Measurements from ENCODE around the gene SPSB1. TPM values are rescaled to one million over a fixed set of nuclear protein-coding genes. Genes with fewer than 3 reads are reported as not detected.

Gene SPSB1
- 1 to 10 TPM; 7.7 to 9.2 TPM for total RNA-seq
- total RNA-seq, result 17.0 to 22.6 reads per million in 2 donors

DNA sequence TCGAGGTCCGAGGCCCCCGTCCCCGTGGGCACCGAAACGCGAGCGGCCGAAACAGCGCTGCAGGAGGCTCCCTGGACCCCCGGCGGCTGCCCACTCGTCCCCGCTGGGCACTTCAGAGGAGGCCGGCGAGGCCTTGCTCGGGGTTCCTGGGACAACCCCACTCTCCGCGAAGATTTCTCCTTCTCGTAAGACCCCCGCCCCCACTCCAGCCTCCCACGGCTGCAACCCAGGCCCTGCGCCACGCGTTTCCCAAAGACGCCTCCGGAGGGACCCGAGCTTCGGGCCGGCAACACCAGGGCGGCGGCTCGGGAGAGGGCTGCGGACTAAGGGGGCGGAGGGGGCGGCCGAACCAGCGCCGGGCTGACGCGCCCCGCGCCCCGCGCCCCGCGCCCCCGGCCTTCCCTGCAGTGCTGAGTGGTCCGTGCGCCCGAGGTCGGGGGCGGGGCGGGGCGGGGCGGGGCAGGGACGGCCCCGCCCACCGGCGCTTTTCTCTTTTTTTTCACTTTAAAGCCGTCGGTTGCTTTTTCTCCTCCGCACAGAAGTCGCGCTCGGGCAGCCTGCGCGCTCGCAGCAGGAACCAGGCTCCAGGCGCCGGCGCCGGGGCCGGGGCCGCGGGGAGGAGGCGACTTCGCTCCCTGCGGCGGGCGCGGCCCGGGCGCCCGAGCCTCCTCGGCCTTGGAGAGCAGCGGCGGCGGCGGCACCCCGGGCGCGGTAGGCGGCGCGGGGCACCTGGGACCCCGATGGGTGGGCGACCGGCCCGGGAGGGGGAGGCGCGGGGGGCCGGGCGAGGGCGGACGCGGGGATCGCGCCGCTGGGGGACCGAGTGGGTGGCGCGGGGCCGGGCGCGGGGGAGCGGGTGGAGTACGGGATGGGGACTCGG lies at the start of gene SPSB1:
Gene SPSB1 (plus strand): TSS at position 534 of the 880 bp plus-strand sequence. CDS start 62,998 bp downstream, outside the sequence.
- ATAC-seq, result peak; percentile 73
- Mint-ChIP-seq H3K27ac (no peak within 1 kb of the TSS), H3K36me3 (ENCODE audit: low read depth) (no peaks in the 10 kb centered on the region), H3K4me3 (peak within 1 kb of the TSS; percentile 65), H3K4me1 (peaks cover 22% of the 10 kb centered on the region), H3K27me3 (no peaks in the 10 kb centered on the region)
- DNase-seq, result peak; percentile 34 to 64 (median 56)
- no peaks in the 10 kb centered on the region for H3K9me3 ChIP-seq (ENCODE audit: control insufficient read depth, low read length, poor library complexity, severe bottlenecking)

- DNase-seq (no peak), ATAC-seq (no peak)
- H3K36me3 Mint-ChIP-seq (ENCODE audit: low read depth), result peaks cover 2% of the 10 kb centered on the region
- no peak overlapping the region for H3K4me3 Mint-ChIP-seq
- no peaks in the 10 kb centered on the region for H3K27me3 Mint-ChIP-seq
- H3K4me1 Mint-ChIP-seq, result peaks cover 32% of the 10 kb centered on the region
- no peaks in the 10 kb centered on the region for H3K9me3 ChIP-seq (ENCODE audit: control insufficient read depth, low read length, poor library complexity, severe bottlenecking)
- no peak overlapping the region for H3K27ac Mint-ChIP-seq
Measured at GRCh38 chr1:9243066-9243739, 49.5 kb upstream of the SPSB1 start.

GRCh38 chr1:9244501-9245229 lies 48.0 kb upstream of the SPSB1 start:
- Mint-ChIP-seq H3K4me1 (peaks cover 22% of the 10 kb centered on the region), H3K27me3 (no peaks in the 10 kb centered on the region), H3K4me3 (no peak overlapping the region), H3K27ac (peak overlapping the region; percentile 32), H3K36me3 (ENCODE audit: low read depth) (peaks cover 5% of the 10 kb centered on the region)
- no peak for ATAC-seq
- H3K9me3 ChIP-seq (ENCODE audit: control insufficient read depth, low read length, poor library complexity, severe bottlenecking), result no peaks in the 10 kb centered on the region
- no peak for DNase-seq

- H3K27me3 Mint-ChIP-seq, result no peaks in the 10 kb centered on the region
- H3K36me3 Mint-ChIP-seq (ENCODE audit: low read depth), result peaks cover 5% of the 10 kb centered on the region
- no peak overlapping the region for H3K27ac Mint-ChIP-seq
- H3K4me3 Mint-ChIP-seq, result no peak overlapping the region
- H3K9me3 ChIP-seq (ENCODE audit: control insufficient read depth, low read length, poor library complexity, severe bottlenecking), result no peaks in the 10 kb centered on the region
- DNase-seq (no peak), ATAC-seq (no peak)
- H3K4me1 Mint-ChIP-seq, result peaks cover 17% of the 10 kb centered on the region
Measured at GRCh38 chr1:9245230-9245619, 47.5 kb upstream of the SPSB1 start.

DNA sequence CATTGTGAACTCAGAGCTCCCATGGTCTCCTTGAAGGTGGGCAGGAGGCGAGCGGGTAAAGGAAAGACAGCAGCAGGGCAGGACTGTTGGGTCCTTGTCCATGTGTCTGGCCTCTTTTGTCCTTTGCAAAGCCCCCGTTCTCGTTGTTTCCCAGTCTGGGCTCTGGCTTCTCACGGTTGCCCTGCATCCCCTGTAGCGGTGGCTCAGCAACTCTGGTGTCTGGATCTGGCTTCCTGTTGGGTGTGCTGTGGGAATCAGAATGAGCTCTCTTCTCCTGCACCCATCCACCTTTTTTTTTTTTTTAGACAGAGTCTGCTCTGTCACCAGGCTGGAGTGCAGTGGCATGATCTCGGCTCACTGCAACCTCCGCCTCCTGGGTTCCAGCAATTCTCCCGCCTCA lies 47.0 kb upstream of the SPSB1 start:
- DNase-seq, result no peak
- no peaks in the 10 kb centered on the region for H3K9me3 ChIP-seq (ENCODE audit: control insufficient read depth, low read length, poor library complexity, severe bottlenecking)
- H3K27ac Mint-ChIP-seq, result peak overlapping the region; percentile 83
- H3K4me3 Mint-ChIP-seq, result no peak overlapping the region
- no peaks in the 10 kb centered on the region for H3K27me3 Mint-ChIP-seq
- peaks cover 14% of the 10 kb centered on the region for H3K4me1 Mint-ChIP-seq
- H3K36me3 Mint-ChIP-seq (ENCODE audit: low read depth), result peaks cover 5% of the 10 kb centered on the region
- no peak for ATAC-seq

GRCh38 chr1:9246215-9246614 lies 46.5 kb upstream of the SPSB1 start:
- DNase-seq, result no peak
- Mint-ChIP-seq H3K4me3 (no peak overlapping the region), H3K36me3 (ENCODE audit: low read depth) (peaks cover 5% of the 10 kb centered on the region), H3K27me3 (no peaks in the 10 kb centered on the region), H3K27ac (peak overlapping the region; percentile 83), H3K4me1 (peaks cover 14% of the 10 kb centered on the region)
- H3K9me3 ChIP-seq (ENCODE audit: control insufficient read depth, low read length, poor library complexity, severe bottlenecking), result no peaks in the 10 kb centered on the region
- ATAC-seq, result no peak

DNA sequence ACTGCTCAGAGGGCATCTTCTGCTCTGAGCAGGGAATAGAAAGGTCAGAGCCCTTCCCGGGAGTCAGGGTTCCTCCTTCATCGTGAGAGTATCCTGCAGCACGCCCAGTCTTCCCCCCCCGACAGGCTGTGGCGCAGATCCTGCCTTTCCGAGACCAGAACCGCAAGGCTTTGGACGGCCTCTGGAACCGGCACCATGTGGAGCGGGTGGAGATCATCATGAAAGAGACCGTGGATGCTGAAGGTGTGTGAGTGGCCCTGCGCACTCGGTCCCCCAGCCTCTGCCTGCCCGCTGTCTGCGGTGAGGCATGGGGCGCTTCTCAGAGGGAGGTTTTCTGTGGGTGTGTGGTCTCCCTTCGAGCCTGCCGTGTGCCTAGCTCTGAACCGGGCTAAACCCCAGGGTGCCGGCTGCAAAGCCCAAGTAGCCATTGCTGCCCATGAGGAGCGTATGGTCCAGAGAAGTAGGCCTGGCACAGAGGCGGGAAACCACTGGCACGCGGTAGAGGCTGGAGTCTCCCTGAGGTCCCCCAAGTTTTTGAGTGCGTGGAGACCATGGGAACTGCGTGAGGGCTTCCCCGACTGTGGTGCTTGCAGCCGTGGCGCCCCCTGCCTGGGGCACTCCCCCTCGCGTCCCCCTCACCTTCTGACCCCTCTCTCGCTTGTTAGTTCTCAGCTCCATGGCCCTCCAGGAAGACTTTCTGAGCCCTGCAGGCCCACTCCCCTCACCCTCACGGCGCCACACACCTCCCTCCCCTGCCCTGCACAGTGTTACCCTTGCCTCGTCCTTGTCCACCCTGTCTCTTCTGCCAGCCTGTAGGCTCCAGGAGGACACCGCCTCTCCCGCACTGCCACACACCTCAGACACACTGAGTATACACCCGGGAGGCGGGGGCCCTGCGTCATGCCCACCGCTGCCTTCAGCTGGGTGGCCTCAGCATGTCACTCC lies 45.6 kb upstream of the SPSB1 start:
- Mint-ChIP-seq H3K4me1 (peaks cover 14% of the 10 kb centered on the region), H3K4me3 (no peak overlapping the region), H3K27me3 (no peaks in the 10 kb centered on the region), H3K27ac (no peak overlapping the region), H3K36me3 (ENCODE audit: low read depth) (peaks cover 5% of the 10 kb centered on the region)
- DNase-seq (no peak), ATAC-seq (no peak)
- H3K9me3 ChIP-seq (ENCODE audit: control insufficient read depth, low read length, poor library complexity, severe bottlenecking), result no peaks in the 10 kb centered on the region

DNA sequence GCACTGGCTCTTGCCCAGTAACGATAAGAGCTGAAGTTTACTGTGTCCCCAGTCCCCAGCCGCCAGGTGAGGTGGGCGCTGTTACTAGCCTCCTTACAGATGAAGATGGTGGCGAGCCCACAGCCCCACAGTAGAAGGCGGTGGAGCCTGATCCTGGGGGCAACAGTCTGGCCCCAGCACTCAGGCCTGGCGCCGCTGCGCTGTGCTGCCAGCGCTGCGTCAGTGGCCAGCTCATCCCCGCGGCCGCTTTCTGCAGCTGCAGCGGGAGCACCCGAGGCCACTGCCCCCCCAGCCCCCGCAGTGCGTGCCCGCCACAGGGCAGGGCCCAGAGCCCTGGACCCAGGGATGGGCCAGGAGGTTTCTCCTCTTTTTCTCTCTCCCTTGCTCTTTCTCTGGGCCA lies 44.8 kb upstream of the SPSB1 start:
- H3K9me3 ChIP-seq (ENCODE audit: control insufficient read depth, low read length, poor library complexity, severe bottlenecking), result no peaks in the 10 kb centered on the region
- no peak for DNase-seq
- H3K27me3 Mint-ChIP-seq, result no peaks in the 10 kb centered on the region
- H3K27ac Mint-ChIP-seq, result no peak overlapping the region
- H3K4me3 Mint-ChIP-seq, result no peak overlapping the region
- H3K4me1 Mint-ChIP-seq, result peaks cover 13% of the 10 kb centered on the region
- no peak for ATAC-seq
- peaks cover 5% of the 10 kb centered on the region for H3K36me3 Mint-ChIP-seq (ENCODE audit: low read depth)

GRCh38 chr1:9248341-9249262 lies 44.1 kb upstream of the SPSB1 start:
- Mint-ChIP-seq H3K4me1 (peaks cover 12% of the 10 kb centered on the region), H3K4me3 (no peak overlapping the region), H3K27me3 (no peaks in the 10 kb centered on the region), H3K36me3 (ENCODE audit: low read depth) (peaks cover 5% of the 10 kb centered on the region), H3K27ac (no peak overlapping the region)
- ATAC-seq (no peak), DNase-seq (no peak)
- no peaks in the 10 kb centered on the region for H3K9me3 ChIP-seq (ENCODE audit: control insufficient read depth, low read length, poor library complexity, severe bottlenecking)

DNA sequence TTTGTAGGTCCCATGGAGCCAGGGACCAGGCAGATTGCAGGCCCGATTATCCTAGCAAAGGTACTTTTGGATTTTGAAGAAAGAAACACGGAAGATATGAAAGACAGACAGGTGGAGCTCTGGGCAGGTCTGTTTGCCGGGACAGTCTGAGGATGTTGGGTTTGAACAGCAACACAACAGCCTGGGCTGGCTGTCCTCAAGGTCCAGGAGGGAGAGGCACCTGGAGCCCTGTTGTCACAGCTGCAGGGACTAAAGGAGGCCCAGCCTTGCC lies 43.5 kb upstream of the SPSB1 start:
- H3K9me3 ChIP-seq (ENCODE audit: control insufficient read depth, low read length, poor library complexity, severe bottlenecking), result no peaks in the 10 kb centered on the region
- no peak for DNase-seq
- Mint-ChIP-seq H3K4me1 (peaks cover 12% of the 10 kb centered on the region), H3K36me3 (ENCODE audit: low read depth) (peaks cover 5% of the 10 kb centered on the region), H3K27me3 (no peaks in the 10 kb centered on the region), H3K27ac (no peak overlapping the region), H3K4me3 (no peak overlapping the region)
- no peak for ATAC-seq

DNA sequence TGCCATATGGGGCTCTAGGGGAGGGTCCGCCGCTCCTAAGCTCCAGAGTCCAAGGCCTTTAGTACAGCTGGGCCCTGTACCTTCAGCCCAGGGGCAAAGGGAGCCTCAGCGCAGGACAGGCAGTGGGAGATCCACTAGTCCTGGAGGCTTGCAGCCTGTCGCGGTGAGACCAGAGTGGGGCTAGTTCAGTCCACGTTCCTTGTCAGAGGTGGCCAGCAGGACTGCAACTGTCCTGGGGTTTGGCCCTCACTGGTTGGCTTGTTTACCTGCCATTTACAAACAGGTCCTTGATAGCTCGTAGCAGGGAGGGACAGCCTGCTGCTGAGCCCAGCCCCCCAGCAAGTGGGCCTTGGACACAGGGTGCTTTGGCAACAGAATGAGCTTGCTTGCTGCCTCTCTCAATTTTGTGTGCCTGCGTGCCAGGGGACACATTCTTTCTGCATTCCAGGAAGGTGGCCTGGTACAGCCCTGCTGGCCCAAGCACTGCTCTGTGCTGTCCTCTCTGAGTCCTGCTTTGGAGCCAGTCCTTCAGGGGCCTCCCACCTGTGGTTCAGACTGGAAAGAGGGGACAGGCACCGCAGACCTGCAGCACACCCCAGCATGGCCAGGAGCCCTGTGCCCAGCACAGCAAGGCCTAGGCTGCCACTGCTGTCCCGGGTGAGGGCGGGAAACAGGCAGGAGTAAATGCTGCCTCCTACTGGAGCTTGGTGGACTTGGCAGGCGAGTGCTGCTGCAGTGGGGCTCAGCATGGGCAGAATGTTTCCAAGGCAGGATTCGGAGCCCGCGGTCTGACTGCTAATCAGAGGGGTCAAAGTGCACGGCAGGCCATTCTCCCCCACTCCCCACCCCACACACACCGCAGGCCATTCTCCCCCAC lies 42.9 kb upstream of the SPSB1 start:
- H3K4me1 Mint-ChIP-seq, result peaks cover 7% of the 10 kb centered on the region
- peak; percentile 41 for ATAC-seq
- no peaks in the 10 kb centered on the region for H3K9me3 ChIP-seq (ENCODE audit: control insufficient read depth, low read length, poor library complexity, severe bottlenecking)
- no peak overlapping the region for H3K27ac Mint-ChIP-seq
- DNase-seq, result no peak
- H3K36me3 Mint-ChIP-seq (ENCODE audit: low read depth), result peaks cover 5% of the 10 kb centered on the region
- no peaks in the 10 kb centered on the region for H3K27me3 Mint-ChIP-seq
- H3K4me3 Mint-ChIP-seq, result no peak overlapping the region
